Measurements from ENCODE around the gene CDC42EP1.

GRCh38 chr22:37517826-37518450 is 42.3 kb upstream of the CDC42EP1 start:
- TF ChIP-seq, protein P1, sequence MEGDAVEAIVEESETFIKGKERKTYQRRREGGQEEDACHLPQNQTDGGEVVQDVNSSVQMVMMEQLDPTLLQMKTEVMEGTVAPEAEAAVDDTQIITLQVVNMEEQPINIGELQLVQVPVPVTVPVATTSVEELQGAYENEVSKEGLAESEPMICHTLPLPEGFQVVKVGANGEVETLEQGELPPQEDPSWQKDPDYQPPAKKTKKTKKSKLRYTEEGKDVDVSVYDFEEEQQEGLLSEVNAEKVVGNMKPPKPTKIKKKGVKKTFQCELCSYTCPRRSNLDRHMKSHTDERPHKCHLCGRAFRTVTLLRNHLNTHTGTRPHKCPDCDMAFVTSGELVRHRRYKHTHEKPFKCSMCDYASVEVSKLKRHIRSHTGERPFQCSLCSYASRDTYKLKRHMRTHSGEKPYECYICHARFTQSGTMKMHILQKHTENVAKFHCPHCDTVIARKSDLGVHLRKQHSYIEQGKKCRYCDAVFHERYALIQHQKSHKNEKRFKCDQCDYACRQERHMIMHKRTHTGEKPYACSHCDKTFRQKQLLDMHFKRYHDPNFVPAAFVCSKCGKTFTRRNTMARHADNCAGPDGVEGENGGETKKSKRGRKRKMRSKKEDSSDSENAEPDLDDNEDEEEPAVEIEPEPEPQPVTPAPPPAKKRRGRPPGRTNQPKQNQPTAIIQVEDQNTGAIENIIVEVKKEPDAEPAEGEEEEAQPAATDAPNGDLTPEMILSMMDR (conservative IDR thresholded peaks at IDR 0.05; ENCODE audit: low read depth in 2 of 2), result no peak
- TF ChIP-seq EZH2phosphoT487 (IDR thresholded peaks at IDR 0.05; ENCODE audit: unreplicated experiment) (no peak), REST (IDR thresholded peaks at IDR 0.05; ENCODE audit: unreplicated experiment) (no peak), EZH2 (IDR thresholded peaks at IDR 0.05; ENCODE audit: low read depth, unreplicated experiment) (no peak), ETS1 (IDR thresholded peaks at IDR 0.05) (no peak), POLR2AphosphoS5 (IDR thresholded peaks at IDR 0.05; ENCODE audit: low read depth) (no peak), JUNB (IDR thresholded peaks at IDR 0.05; ENCODE audit: unreplicated experiment) (no peak)
